ENCODE measurements around the gene METTL24.
"Not testable (repeated sequence)": the region's sequence is repeated elsewhere in the genome, so short reads cannot be mapped to it uniquely, and the experiment has no call there.

The METTL24 gene

DNA sequence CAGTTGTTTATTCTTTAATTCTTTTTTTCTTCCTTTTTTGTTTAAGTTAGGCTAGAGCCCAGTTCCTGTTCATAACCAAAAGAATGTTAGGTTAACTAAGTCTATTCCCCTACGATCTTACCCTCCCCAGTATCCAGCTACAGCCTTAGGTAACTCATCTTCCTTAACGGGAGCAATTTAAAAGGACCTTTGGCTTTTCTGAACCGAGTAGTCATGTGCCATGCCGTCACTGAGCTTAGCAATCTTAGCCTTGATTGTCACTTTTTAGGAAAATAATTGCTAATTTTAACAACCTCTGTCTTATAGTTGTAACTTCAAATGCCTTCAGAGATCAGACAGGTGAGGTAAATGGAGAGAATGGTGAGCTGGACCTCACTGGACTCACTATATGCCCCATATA is 6.2 kb downstream of the METTL24 start:
- TF ChIP-seq CTCF (conservative IDR thresholded peaks at IDR 0.05; ENCODE audit: control insufficient read depth, insufficient read depth, low read depth, low read length): no peak
- H3K4me3 ChIP-seq (ENCODE audit: control insufficient read depth, low read depth, low read length): no peak overlapping the region

DNA sequence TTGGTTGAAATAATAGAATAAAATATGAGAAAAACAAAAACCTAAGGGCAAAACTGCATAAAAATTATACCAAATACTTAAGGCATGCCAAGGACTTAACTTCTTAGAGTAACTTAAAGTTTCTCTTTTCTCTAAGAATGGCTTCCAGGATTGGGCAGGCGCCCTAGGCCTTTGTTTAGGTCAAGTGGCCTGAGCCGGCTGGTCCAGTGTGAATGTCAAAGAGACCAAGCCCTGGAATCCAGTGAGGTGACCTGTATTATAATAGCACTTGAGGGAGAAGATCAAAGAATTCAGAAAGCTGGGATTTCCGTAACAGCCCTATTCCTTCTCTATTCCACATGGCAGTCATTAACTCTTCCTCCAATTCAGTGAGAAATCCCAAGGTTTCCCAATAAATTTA is 6.6 kb downstream of the METTL24 start:
- TF ChIP-seq CTCF (conservative IDR thresholded peaks at IDR 0.05; ENCODE audit: control insufficient read depth, insufficient read depth, low read depth, low read length): no peak
- H3K4me3 ChIP-seq (ENCODE audit: control insufficient read depth, low read depth, low read length): no peak overlapping the region

More for the DNA sequence above, 6.2 kb downstream of the METTL24 start:
- DNase-seq (ENCODE audit: low read depth): no peak

GRCh38 chr6:110350593-110350992 is 7.6 kb downstream of the METTL24 start:
- H3K4me3 ChIP-seq (ENCODE audit: control insufficient read depth, low read depth, low read length); DNase-seq (ENCODE audit: low read depth): not testable (repeated sequence)

More for the DNA sequence above, 6.6 kb downstream of the METTL24 start:
- DNase-seq (ENCODE audit: low read depth): no peak

- TF ChIP-seq CTCF (conservative IDR thresholded peaks at IDR 0.05; ENCODE audit: control insufficient read depth, insufficient read depth, low read depth, low read length): no peak
- no peak for DNase-seq (ENCODE audit: low read depth)
Observed at GRCh38 chr6:110348961-110349690, 9.0 kb downstream of the METTL24 start.

DNA sequence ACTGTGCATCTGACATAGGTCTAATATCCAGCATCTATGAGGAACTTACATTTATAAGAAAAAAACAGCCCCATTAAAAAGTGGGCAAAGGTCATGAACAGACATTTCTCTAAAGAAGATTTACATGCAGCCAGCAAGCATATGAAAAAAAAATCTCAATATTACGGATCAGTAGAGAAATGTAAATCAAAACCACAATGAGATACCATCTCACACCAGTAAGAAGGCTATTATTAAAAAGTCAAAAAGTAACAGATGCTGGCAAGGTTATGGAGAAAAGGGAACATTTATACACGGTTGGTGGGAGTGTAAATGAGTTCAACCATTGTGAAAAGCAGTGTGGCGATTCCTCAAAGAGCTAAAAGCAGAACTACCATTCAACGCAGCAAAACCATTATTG is 13.1 kb downstream of the METTL24 start:
- no peak for DNase-seq (ENCODE audit: low read depth)
- TF ChIP-seq CTCF (conservative IDR thresholded peaks at IDR 0.05; ENCODE audit: control insufficient read depth, insufficient read depth, low read depth, low read length): no peak
- H3K4me3 ChIP-seq (ENCODE audit: control insufficient read depth, low read depth, low read length): no peak overlapping the region

More at GRCh38 chr6:110348961-110349690, 9.0 kb downstream of the METTL24 start:
- H3K4me3 ChIP-seq (ENCODE audit: control insufficient read depth, low read depth, low read length): no peak overlapping the region

- TF ChIP-seq CTCF (conservative IDR thresholded peaks at IDR 0.05; ENCODE audit: control insufficient read depth, insufficient read depth, low read depth, low read length): no peak
- H3K4me3 ChIP-seq (ENCODE audit: control insufficient read depth, low read depth, low read length): no peak overlapping the region
- DNase-seq (ENCODE audit: low read depth): no peak
Observed at GRCh38 chr6:110342759-110343158, 15.4 kb downstream of the METTL24 start.

DNA sequence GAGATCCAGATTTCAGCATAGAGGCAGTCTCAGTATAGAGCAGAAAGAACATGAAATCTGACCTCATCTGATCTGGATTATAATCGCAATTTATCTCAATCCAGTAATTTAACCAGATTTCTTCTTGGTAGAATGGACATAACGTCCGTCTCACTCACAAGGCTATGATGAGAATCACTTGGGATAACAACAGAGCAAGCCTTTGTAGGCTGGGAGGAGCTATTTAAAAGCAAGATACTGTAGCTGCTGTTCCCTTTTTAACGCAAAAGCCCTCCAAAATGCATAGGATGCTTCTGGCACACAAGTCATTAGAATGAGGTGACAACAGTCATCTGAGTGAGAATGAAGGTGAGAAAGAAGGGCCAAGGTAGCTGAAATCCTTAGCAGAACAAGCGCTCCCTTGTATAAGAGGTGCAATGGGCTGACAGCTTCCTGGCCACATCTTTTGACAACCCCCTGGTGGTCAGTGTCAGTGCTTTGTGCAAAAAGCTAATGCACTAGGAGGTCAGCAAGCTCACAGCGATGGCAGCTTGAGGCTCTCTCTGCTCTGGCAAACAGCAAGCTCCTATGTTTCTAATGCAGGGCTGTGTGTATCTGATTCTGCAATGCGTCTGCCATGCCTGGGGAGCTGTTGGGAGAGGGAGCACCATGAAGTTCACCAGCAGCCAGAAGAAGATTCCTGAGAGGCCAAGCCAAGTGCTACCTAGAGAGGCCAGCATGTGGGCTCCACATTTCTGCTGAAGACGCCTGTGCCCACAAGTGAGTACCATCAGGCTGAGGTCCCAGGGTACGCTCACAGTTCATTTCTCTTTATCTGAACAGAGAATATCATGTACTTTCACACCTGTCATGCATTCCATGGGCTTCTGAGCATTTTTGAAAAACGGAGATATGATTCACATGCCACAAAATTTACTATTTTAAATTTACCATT is 16.2 kb downstream of the METTL24 start:
- TF ChIP-seq CTCF (conservative IDR thresholded peaks at IDR 0.05; ENCODE audit: control insufficient read depth, insufficient read depth, low read depth, low read length): peak; percentile 44
- no peak overlapping the region for H3K4me3 ChIP-seq (ENCODE audit: control insufficient read depth, low read depth, low read length)
- peak; percentile 17 for DNase-seq (ENCODE audit: low read depth)
